Endothelial cell of umbilical vein (primary cell): Measurements from ENCODE around the gene GPRC5D. TPM values are rescaled to one million over a fixed set of nuclear protein-coding genes. Genes with fewer than 3 reads are reported as not detected.

Experiments
- BruUV-seq: library from RNA; stranded (reverse); fragments of 400-500 nt; replicated peaks from 2 replicates; lab custom pipeline; 2021; lab: Mats Ljungman, UMichigan
- CTCF ChIA-PET: fragments of 300-600, 350-600 bp; sonication (Branson Sonifier 250); formaldehyde crosslinking; loops from one replicate; lab custom pipeline; 2021; ENCODE audit warnings: antibody characterized with exemption, inconsistent platforms; lab: Charles Lee
- POLR2A ChIA-PET: fragments of 300-600, 350-600 bp; sonication (Branson Sonifier 250); formaldehyde crosslinking; loops from one replicate; lab custom pipeline; 2021; ENCODE audit warnings: antibody characterized with exemption, inconsistent platforms; lab: Charles Lee
- DNase-seq: peaks from one replicate; pipeline ENCODE4 v3.0.0-alpha.2; 2011; ENCODE audit warnings: low read depth, low spot score
- FAIRE-seq: peaks from 2 replicates; lab custom pipeline; 2011; peaks lifted over from hg19 to GRCh38; lab: Jason Lieb, UNC
- H2AFZ ChIP-seq: 2 replicates; pipeline ENCODE4 v1.6.0; 2012; ENCODE audit warnings: low read depth, low read length, control low read depth, inconsistent platforms
- H3K27ac ChIP-seq: 2 replicates; pipeline ENCODE4 v1.5.1; 2011; ENCODE audit warnings: low read depth, mild to moderate bottlenecking, control low read depth, low read length, moderate library complexity; ENCODE audit not compliant: insufficient read depth
- H3K27me3 ChIP-seq, 2 experiments: 2 replicates each; pipeline versions ENCODE4 v1.6.0 to v1.6.1; 2011; ENCODE audit warnings: low read length in 2 of 2, mixed read lengths in 1 of 2; ENCODE audit not compliant: control insufficient read depth in 2 of 2, insufficient read depth in 2 of 2
- H3K36me3 ChIP-seq, 2 experiments: 2 replicates in 1 of 2; 3 replicates in 1 of 2; pipeline ENCODE4 v1.5.1; 2011; ENCODE audit warnings: low read length in 2 of 2, mild to moderate bottlenecking in 1 of 2, moderate library complexity in 1 of 2; ENCODE audit not compliant: control insufficient read depth in 2 of 2, insufficient read depth in 2 of 2; ENCODE audit errors: extremely low read depth in 1 of 2
- H3K4me1 ChIP-seq: 3 replicates; pipeline ENCODE4 v1.5.1; 2011; ENCODE audit warnings: mild to moderate bottlenecking, low read length; ENCODE audit not compliant: control insufficient read depth, insufficient read depth; ENCODE audit errors: extremely low read depth
- H3K4me2 ChIP-seq: 2 replicates; pipeline ENCODE4 v1.6.1; 2011; ENCODE audit warnings: low read length, control low read depth, mixed read lengths; ENCODE audit not compliant: insufficient read depth
- H3K4me3 ChIP-seq, 3 experiments: fragments of 200-600 bp in 1 of 3; sonication (generic), shearing (Covaris generic) in 1 of 3; replicated peaks in 1 of 3; 2 replicates each; pipeline ENCODE4 v1.5.1; 2011 to 2016; ENCODE audit warnings: control low read depth in 3 of 3, low read length in 3 of 3, mild to moderate bottlenecking in 2 of 3, inconsistent platforms in 1 of 3, low read depth in 1 of 3, moderate library complexity in 1 of 3; ENCODE audit not compliant: insufficient read depth in 1 of 3
- H3K79me2 ChIP-seq: 2 replicates; pipeline ENCODE4 v1.6.0; 2012; ENCODE audit warnings: low read length, inconsistent platforms; ENCODE audit not compliant: control insufficient read depth, insufficient read depth
- H3K9ac ChIP-seq: replicated peaks from 2 replicates; pipeline ENCODE3; 2011; ENCODE audit warnings: low read length, control low read depth; ENCODE audit not compliant: insufficient read depth; ENCODE audit errors: extremely low read depth
- H3K9me1 ChIP-seq: replicated peaks from 3 replicates; pipeline ENCODE4 v1.6.0; 2011; ENCODE audit warnings: mild to moderate bottlenecking, low read length; ENCODE audit not compliant: control insufficient read depth, insufficient read depth; ENCODE audit errors: extremely low read depth
- H3K9me3 ChIP-seq: replicated peaks from 2 replicates; pipeline ENCODE4 v1.5.1; 2012; ENCODE audit warnings: low read length, inconsistent platforms; ENCODE audit not compliant: control insufficient read depth, insufficient read depth
- H4K20me1 ChIP-seq: replicated peaks from 2 replicates; pipeline ENCODE3; 2011; ENCODE audit warnings: mild to moderate bottlenecking, low read length; ENCODE audit not compliant: control insufficient read depth, insufficient read depth; ENCODE audit errors: extremely low read depth
- EZH2 ChIP-seq: IDR thresholded peaks from 2 replicates; pipeline ENCODE4 v1.6.1; 2012; ENCODE audit warnings: borderline replicate concordance, low read depth, mild to moderate bottlenecking, moderate library complexity, low read length, inconsistent platforms; ENCODE audit not compliant: severe bottlenecking
- FOS ChIP-seq: IDR thresholded peaks from 2 replicates; pipeline ENCODE4 v1.6.1; 2011; ENCODE audit warnings: mild to moderate bottlenecking, low read length, moderate library complexity, borderline replicate concordance; ENCODE audit not compliant: insufficient read depth
- MYC ChIP-seq: IDR thresholded peaks from one replicate; pipeline ENCODE4 v1.6.1; 2011; ENCODE audit warnings: mild to moderate bottlenecking, low read depth, low read length
- dilution Hi-C: fragments of 300-500 bp; cut with MboI; formaldehyde crosslinking; loops from one replicate; pipeline ENCODE4 v1.15.0; 2019; ENCODE audit warnings: low sequenced_read_pairs; ENCODE audit not compliant: extremely low pct_ligation_motif_present
- intact Hi-C: fragments of 100-400 bp; cut with micrococcal nuclease; formaldehyde crosslinking; loops from one replicate; pipeline ENCODE4 v1.10.0; 2022
- polyA plus RNA-seq, 4 experiments: library from polyadenylated mRNA; depleted of rRNA in 3 of 4; stranded (reverse) in 3 of 4; unstranded in 1 of 4; fragments of >200 nt; gene quantifications; 2 replicates each; pipeline versions ENCODE4 v1.2.1 to v1.2.3, GENCODE V29; 2011 to 2012; ENCODE audit warnings: missing spikeins in 1 of 4
- total RNA-seq: library from RNA; stranded (reverse); gene quantifications from 2 replicates; pipeline ENCODE4 v1.2.3, GENCODE V29; 2021
- TF ChIP-seq, protein P1 (sequence below): IDR thresholded peaks from 2 replicates; pipeline ENCODE4 v1.6.1; 2011; ENCODE audit not compliant: insufficient read depth, insufficient read length
- TF ChIP-seq, protein P2 (sequence below), 2 donors: IDR thresholded peaks; 1 replicate in 1 of 2; 2 replicates in 1 of 2; pipeline ENCODE4 v1.5.1; 2011; ENCODE audit warnings: low read length in 2 of 2, mild to moderate bottlenecking in 2 of 2, moderate library complexity in 2 of 2, control low read depth in 1 of 2, inconsistent platforms in 1 of 2, low read depth in 1 of 2; ENCODE audit not compliant: insufficient read depth in 1 of 2; ENCODE audit errors: extremely low read depth in 1 of 2

GPRC5D gene
- total and polyA plus RNA-seq, 2 donors (not counting 3 experiments of a cell fraction or from before 2014, with no cell fraction given), result not detected

DNA sequence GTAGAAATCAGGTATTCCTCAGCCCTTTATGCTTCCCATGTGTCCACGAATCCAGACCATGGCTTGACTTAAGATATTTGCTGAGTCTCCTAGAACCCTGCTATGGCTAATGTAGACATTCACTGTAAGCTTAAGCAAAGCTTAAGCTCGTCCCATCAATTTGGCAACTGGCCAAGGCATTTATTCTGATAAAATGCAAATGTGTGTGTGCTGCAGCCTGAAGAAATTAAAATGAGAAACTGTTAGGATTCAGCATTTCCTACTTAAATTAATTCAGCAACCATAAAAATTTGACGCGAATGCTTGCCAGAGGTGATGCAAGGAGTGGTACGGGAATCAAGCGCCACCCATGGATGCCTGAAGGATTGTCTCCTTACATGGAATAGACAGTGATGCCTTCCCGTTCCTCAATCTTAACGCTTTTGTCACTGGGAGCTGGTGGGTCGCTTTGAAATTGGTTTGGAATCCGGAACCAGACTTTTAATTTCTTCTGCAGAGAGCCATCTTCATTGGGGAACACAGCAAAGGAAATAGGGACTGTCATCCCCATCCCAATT, 34.9 kb upstream of the GPRC5D start:
- ChIA-PET POLR2A (no interaction called here), CTCF (interaction anchor here (1.1 to 11.7 kb wide), 10 partner anchors 10 to 264 kb away, joined by 3 to 159 read pairs (median 12); partner anchors contain the start of gene FAM234B)
- Histone ChIP-seq H3K27ac (no peak overlapping the region), H3K4me2 (no peak overlapping the region), H3K9me1 (no peaks in the 10 kb centered on the region), H3K27me3 (no peaks in the 10 kb centered on the region), H3K4me1 (peaks cover 5% of the 10 kb centered on the region), H3K79me2 (peaks cover 1% of the 10 kb centered on the region), H3K36me3 (peaks cover 5 to 8% of the 10 kb centered on the region in 2 experiments), H3K9ac (no peak overlapping the region), H3K4me3 (no peak overlapping the region), H4K20me1 (no peaks in the 10 kb centered on the region), H2AFZ (no peak overlapping the region), H3K9me3 (no peaks in the 10 kb centered on the region)
- TF ChIP-seq, protein P1, sequence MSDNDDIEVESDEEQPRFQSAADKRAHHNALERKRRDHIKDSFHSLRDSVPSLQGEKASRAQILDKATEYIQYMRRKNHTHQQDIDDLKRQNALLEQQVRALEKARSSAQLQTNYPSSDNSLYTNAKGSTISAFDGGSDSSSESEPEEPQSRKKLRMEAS, result no peak
- TF ChIP-seq MYC (no peak), FOS (no peak), EZH2 (no peak)
- TF ChIP-seq, protein P2, sequence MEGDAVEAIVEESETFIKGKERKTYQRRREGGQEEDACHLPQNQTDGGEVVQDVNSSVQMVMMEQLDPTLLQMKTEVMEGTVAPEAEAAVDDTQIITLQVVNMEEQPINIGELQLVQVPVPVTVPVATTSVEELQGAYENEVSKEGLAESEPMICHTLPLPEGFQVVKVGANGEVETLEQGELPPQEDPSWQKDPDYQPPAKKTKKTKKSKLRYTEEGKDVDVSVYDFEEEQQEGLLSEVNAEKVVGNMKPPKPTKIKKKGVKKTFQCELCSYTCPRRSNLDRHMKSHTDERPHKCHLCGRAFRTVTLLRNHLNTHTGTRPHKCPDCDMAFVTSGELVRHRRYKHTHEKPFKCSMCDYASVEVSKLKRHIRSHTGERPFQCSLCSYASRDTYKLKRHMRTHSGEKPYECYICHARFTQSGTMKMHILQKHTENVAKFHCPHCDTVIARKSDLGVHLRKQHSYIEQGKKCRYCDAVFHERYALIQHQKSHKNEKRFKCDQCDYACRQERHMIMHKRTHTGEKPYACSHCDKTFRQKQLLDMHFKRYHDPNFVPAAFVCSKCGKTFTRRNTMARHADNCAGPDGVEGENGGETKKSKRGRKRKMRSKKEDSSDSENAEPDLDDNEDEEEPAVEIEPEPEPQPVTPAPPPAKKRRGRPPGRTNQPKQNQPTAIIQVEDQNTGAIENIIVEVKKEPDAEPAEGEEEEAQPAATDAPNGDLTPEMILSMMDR (IDR thresholded peaks at IDR 0.05; ENCODE audit: extremely low read depth in 1 of 2, insufficient read depth in 1 of 2, low read depth in 1 of 2, low read length in 2 of 2), result no peak
- no TSS peak for BruUV-seq
- intact Hi-C loops, result loop anchor here (1.0 kb wide), 1 partner anchor 247 kb away; no protein-coding TSS in a partner anchor
- DNase-seq (no peak), FAIRE-seq (no peak)
- dilution Hi-C loops, result loop anchor here (10.0 kb wide), 2 partner anchors 152 to 228 kb away; no protein-coding TSS in a partner anchor
